ENCODE data around the gene CALML3. TPM values are rescaled to one million over a fixed set of nuclear protein-coding genes. Genes with fewer than 3 reads are reported as not detected.

Gene CALML3
- total RNA-seq, 4 donors from 2014 or later: 196 to 799 (median 315) TPM

DNA sequence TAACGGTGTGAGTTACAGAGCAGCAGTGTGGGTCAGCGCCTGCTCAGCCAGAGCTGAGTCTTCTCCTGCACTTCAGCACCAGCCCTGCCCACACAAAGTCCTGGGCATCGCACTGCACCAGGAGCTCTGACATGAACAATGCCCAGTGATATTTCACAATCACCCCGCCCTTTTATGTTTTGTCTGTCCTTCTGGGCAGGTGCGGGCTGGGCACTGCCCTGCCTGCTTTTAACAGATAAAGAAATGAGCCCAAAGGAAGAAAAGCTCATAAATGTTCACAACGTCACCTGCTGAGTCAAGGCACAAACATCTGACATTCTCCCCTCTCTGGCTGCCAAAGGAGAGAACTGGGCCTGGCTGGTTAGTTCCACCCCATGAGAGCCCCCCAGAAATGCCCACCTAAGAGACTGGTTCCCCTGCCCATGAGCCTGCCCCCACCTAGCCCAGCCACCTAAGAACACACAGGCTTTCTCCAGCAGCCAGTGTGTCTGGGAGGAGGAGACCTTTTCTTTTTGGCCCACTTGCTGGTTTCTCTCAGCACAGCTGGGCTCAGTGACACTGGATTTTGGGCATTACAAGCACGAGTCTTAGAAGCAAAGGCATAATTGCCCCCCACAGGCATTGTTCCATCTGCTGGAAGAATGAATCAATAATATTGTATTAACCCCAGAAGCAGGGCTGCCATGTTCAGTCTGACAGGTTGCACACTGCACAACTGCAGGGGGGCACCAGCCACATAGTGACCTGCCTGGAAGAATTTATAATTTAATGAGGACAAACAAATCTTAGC is 22.3 kb downstream of the CALML3 start:
- H3K27me3 ChIP-seq: no peaks in the 10 kb centered on the region
- no peak for DNase-seq
- peaks cover 57 to 91% (median 61%) of the 10 kb centered on the region in 3 donors for H3K4me1 ChIP-seq
- H3K27ac ChIP-seq: peak overlapping the region; percentile 86 to 94 (median 92)
- TF ChIP-seq POLR2A (IDR thresholded peaks at IDR 0.05): peak in 1 of 4 donors; percentile 39
- TF ChIP-seq, protein P1, sequence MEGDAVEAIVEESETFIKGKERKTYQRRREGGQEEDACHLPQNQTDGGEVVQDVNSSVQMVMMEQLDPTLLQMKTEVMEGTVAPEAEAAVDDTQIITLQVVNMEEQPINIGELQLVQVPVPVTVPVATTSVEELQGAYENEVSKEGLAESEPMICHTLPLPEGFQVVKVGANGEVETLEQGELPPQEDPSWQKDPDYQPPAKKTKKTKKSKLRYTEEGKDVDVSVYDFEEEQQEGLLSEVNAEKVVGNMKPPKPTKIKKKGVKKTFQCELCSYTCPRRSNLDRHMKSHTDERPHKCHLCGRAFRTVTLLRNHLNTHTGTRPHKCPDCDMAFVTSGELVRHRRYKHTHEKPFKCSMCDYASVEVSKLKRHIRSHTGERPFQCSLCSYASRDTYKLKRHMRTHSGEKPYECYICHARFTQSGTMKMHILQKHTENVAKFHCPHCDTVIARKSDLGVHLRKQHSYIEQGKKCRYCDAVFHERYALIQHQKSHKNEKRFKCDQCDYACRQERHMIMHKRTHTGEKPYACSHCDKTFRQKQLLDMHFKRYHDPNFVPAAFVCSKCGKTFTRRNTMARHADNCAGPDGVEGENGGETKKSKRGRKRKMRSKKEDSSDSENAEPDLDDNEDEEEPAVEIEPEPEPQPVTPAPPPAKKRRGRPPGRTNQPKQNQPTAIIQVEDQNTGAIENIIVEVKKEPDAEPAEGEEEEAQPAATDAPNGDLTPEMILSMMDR (IDR thresholded peaks at IDR 0.05): no peak
- WGBS, 2 donors: 31 to 41% methylated on average over 6 to 7 of the region's 7 CpGs
- intact Hi-C loops (cut with DNase I): no loop called here
- no peaks in the 10 kb centered on the region for H3K9me3 ChIP-seq
- no peaks in the 10 kb centered on the region for H3K36me3 ChIP-seq
- peak overlapping the region in 3 of 4 donors; percentile 5 to 44 (median 20) for H3K4me3 ChIP-seq

DNA sequence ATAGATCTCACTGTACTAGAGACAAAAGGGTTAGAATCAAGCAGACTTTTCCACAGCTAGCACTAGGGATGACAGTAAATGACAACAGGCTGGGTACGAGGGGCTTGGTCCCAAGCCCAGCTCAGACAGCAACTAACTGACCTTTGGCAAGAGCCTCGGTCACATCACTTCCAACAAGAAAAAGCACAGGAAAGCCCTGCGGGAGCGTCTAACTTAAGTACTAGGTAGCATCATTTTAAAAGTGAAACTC is 22.8 kb downstream of the CALML3 start:
- Histone ChIP-seq H3K27ac (peak overlapping the region; percentile 86 to 94 (median 92)), H3K4me3 (peak overlapping the region in 3 of 4 donors; percentile 5 to 44 (median 20)), H3K36me3 (no peaks in the 10 kb centered on the region), H3K9me3 (no peaks in the 10 kb centered on the region), H3K27me3 (no peaks in the 10 kb centered on the region), H3K4me1 (peaks cover 60 to 96% (median 66%) of the 10 kb centered on the region in 3 donors)
- WGBS, 2 donors: 0 to 24% methylated on average over 1 to 4 of the region's 4 CpGs
- DNase-seq: no peak
- no peak for TF ChIP-seq POLR2A (IDR thresholded peaks at IDR 0.05)
- TF ChIP-seq, protein P1 (IDR thresholded peaks at IDR 0.05): no peak
- intact Hi-C loops (cut with DNase I): no loop called here

DNA sequence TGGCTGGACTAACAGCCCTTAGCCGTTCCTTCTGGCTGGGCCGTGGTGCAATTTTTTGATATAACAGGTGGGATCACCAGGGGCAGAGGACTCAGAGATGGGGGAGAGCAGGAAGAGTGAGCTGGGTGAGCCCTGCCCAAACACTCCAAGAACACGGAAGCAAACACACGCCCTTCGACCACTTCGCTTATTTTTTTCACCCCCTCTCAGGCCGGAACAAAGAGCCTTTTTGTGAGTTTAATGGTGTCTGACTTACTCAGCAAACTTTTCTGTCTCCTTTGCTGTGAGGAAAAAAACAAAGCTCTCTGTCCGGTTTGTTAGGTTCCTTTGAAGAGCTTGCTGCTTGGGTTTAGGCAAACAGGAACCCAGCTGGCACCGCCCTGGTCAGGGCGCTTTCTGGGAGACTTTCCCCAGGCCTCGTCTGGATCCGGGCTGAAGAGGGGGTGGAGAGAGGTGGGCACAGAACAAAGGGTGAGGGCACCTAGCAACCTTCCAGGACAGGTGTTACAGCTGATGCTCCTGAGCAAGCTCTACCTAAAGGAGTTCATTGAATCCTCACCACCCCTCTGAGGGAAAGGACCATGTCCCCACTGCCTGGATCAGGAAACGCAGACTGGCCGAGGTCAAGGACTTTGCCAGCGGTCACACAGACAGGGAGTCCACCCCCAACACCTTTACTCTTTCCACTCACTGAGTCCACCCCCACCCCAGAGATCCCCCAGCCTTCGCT is 23.3 kb downstream of the CALML3 start:
- DNase-seq: no peak
- intact Hi-C loops (cut with DNase I): no loop called here
- Histone ChIP-seq H3K4me1 (peaks cover 60 to 96% (median 66%) of the 10 kb centered on the region in 3 donors), H3K27me3 (no peaks in the 10 kb centered on the region), H3K4me3 (peak overlapping the region in 3 of 4 donors; percentile 5 to 44 (median 20)), H3K27ac (peak overlapping the region; percentile 86 to 94 (median 92)), H3K9me3 (no peaks in the 10 kb centered on the region), H3K36me3 (no peaks in the 10 kb centered on the region)
- TF ChIP-seq, protein P1 (IDR thresholded peaks at IDR 0.05): no peak
- no peak for TF ChIP-seq POLR2A (IDR thresholded peaks at IDR 0.05)
- 30 to 46% methylated on average over 15 to 16 of the region's 16 CpGs for WGBS, 2 donors

DNA sequence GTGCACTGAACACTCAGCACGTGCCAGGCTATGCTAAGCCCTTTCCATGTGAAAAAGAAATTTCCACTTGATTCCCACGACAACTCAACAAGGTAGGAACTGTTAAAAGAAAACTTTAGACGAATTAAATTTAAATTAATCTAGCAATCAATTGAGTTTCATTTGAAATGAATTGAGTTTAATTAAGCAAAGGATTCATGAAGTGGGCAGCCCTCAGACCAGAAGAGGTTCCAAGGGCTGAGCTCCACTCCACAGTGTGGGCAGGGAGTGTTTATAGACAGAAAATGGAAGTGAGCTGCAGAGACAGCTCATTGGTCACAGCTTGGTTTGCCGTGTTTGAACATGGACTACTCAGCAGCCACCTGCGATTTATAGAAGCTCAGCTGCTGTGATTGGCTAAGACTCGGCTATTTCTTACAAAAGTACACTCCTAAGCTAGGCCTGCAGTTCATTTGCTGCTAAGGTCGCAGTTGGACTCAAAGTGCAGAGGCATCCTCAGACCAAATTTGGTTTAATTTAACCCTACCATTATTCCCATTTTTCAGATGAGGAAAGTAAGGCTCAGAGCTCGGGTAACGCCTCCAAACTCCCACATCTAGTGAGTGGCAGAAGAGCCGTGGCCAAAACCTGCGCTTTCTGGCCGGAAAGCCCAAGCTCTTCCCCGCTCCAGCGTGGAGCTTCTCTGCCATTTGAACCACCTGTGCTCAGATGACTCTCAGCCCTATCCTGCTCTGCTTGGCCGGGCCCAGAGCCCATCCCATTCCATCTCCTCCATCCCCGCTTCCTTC is 24.9 kb downstream of the CALML3 start:
- H3K4me3 ChIP-seq: no peak overlapping the region
- intact Hi-C loops (cut with DNase I): no loop called here
- H3K27ac ChIP-seq: peak overlapping the region; percentile 82 to 94 (median 90)
- no peaks in the 10 kb centered on the region for H3K9me3 ChIP-seq
- no peaks in the 10 kb centered on the region for H3K27me3 ChIP-seq
- WGBS, 2 donors: 93 to 98% methylated on average over 8 to 16 of the region's 16 CpGs
- no peaks in the 10 kb centered on the region for H3K36me3 ChIP-seq
- peaks cover 68 to 100% (median 77%) of the 10 kb centered on the region in 3 donors for H3K4me1 ChIP-seq
- TF ChIP-seq, protein P1 (IDR thresholded peaks at IDR 0.05): no peak
- no peak for TF ChIP-seq POLR2A (IDR thresholded peaks at IDR 0.05)
- DNase-seq: no peak
